SK-N-SH treated with all-trans-retinoic acid at 6 μM for 48 hours (cell line): ENCODE measurements around the gene VRK3.
"Not testable (repeated sequence)": the region's sequence is repeated elsewhere in the genome, so short reads cannot be mapped to it uniquely, and the experiment has no call there.

Experiments
- ARNTL ChIP-seq: fragments of 450-650 bp; formaldehyde crosslinking; IDR thresholded peaks from 2 replicates; pipeline ENCODE4 v1.5.0; 2020; ENCODE audit warnings: low read depth, mild to moderate bottlenecking, moderate library complexity, borderline replicate concordance
- CSRNP3 ChIP-seq: fragments of 250-450 bp; sonication (Bioruptor Pico); IDR thresholded peaks from 2 replicates; pipeline ENCODE4 v1.5.1; 2021; ENCODE audit warnings: mild to moderate bottlenecking, moderate library complexity
- ESRRG ChIP-seq: fragments of 250-450 bp; sonication (Bioruptor Pico); IDR thresholded peaks from 2 replicates; pipeline ENCODE4 v1.6.1; 2021; ENCODE audit warnings: mild to moderate bottlenecking
- POU6F1 ChIP-seq: fragments of 250-450 bp; sonication (Bioruptor Pico); IDR thresholded peaks from 2 replicates; pipeline ENCODE4 v1.8.0; 2021; ENCODE audit warnings: low read depth, mild to moderate bottlenecking, moderate library complexity, borderline replicate concordance
- RARB ChIP-seq: fragments of 250-450 bp; sonication (Bioruptor Pico); IDR thresholded peaks from 2 replicates; pipeline ENCODE4 v1.8.0; 2021; ENCODE audit warnings: mild to moderate bottlenecking, moderate library complexity
- ZC3H10 ChIP-seq: fragments of 250-450 bp; sonication (Bioruptor Pico); IDR thresholded peaks from 2 replicates; pipeline ENCODE4 v1.5.1; 2021; ENCODE audit warnings: mild to moderate bottlenecking, moderate library complexity
- ZFP30 ChIP-seq: fragments of 450-650 bp; formaldehyde crosslinking; IDR thresholded peaks from 2 replicates; pipeline ENCODE4 v1.5.0; 2022; ENCODE audit warnings: mild to moderate bottlenecking, moderate library complexity
- ZNF8 ChIP-seq: fragments of 450-650 bp; formaldehyde crosslinking; IDR thresholded peaks from 2 replicates; pipeline ENCODE4 v1.5.0; 2020; ENCODE audit warnings: mild to moderate bottlenecking, moderate library complexity

- TF ChIP-seq ZFP30 (CRISPR knock-in tag); ZC3H10 (CRISPR knock-in tag); POU6F1; RARB (CRISPR knock-in tag); CSRNP3; ZNF8 (CRISPR knock-in tag); ARNTL; ESRRG (CRISPR knock-in tag): not testable (repeated sequence)
These were observed 65.3 kb downstream of the VRK3 start for GRCh38 chr19:49959892-49960291.
